Gastrocnemius medialis (tissue), 4 donors: Measurements from ENCODE around the gene MRPL48. TPM values are rescaled to one million over a fixed set of nuclear protein-coding genes. Genes with fewer than 3 reads are reported as not detected.

Experiments used
- ATAC-seq, 2 donors: fragments of 150-250 bp; one replicate each; pipeline ENCODE4 v1.9.1; 2016
- DNase-seq, 2 donors: peaks; one replicate each; pipeline ENCODE4 v3.0.0-alpha.2; 2019
- H3K27ac ChIP-seq, 4 donors: fragments of 200-600 bp; sonication (generic); 1 replicate in 1 of 4; 2 replicates in 3 of 4; pipeline ENCODE4 v1.5.1; 2016 to 2018; ENCODE audit warnings: mild to moderate bottlenecking in 2 of 4, moderate library complexity in 1 of 4
- H3K27me3 ChIP-seq, 3 donors: fragments of 200-600 bp; sonication (generic) in 2 of 3; 1 replicate in 1 of 3; 2 replicates in 2 of 3; pipeline versions ENCODE4 v1.5.1 to v1.6.0; 2016 to 2019; ENCODE audit warnings: mild to moderate bottlenecking in 1 of 3, moderate library complexity in 1 of 3
- H3K36me3 ChIP-seq, 2 donors: fragments of 200-600 bp; sonication (generic) in 1 of 2; one replicate each; pipeline ENCODE4 v1.5.1; 2017 to 2018
- H3K4me1 ChIP-seq, 2 donors: fragments of 200-600 bp; sonication (generic) in 1 of 2; one replicate each; pipeline ENCODE4 v1.5.1; 2016 to 2017; ENCODE audit warnings: mild to moderate bottlenecking in 2 of 2
- H3K4me3 ChIP-seq, 4 donors: fragments of 200-600 bp; sonication (generic) in 3 of 4; 1 replicate in 1 of 4; 2 replicates in 3 of 4; pipeline ENCODE4 v1.5.1; 2016 to 2019; ENCODE audit warnings: mild to moderate bottlenecking in 2 of 4
- H3K9me3 ChIP-seq, 3 donors: fragments of 200-600 bp; sonication (generic) in 2 of 3; 1 replicate in 1 of 3; 2 replicates in 2 of 3; pipeline ENCODE4 v1.5.1; 2016 to 2019
- CTCF ChIP-seq, 5 experiments: fragments of 450-650 bp in 3 of 5; fragments of 200-600 bp in 2 of 5; sonication (generic) in 2 of 5; IDR thresholded peaks in 4 of 5; conservative IDR thresholded peaks in 1 of 5; 1 replicate in 4 of 5; 2 replicates in 1 of 5; pipeline ENCODE4 v1.5.1; 2016 to 2019; ENCODE audit warnings: antibody characterized with exemption in 5 of 5, mild to moderate bottlenecking in 3 of 5, moderate library complexity in 3 of 5
- POLR2A ChIP-seq, 2 donors: fragments of 450-650 bp; IDR thresholded peaks; one replicate each; pipeline ENCODE4 v1.6.1; 2017; ENCODE audit warnings: antibody characterized with exemption in 2 of 2, mild to moderate bottlenecking in 2 of 2, moderate library complexity in 2 of 2
- in situ Hi-C, 4 donors: fragments of 200-750 bp; cut with MboI; loops; one replicate each; pipeline versions ENCODE4 v1.15.0 to v1.8.0; 2017; ENCODE audit warnings: low sequenced_read_pairs in 4 of 4
- intact Hi-C: fragments of 100-400 bp; cut with DNase I; formaldehyde crosslinking; loops from one replicate; pipeline ENCODE4 v1.15.1; 2023; ENCODE audit warnings: low total_unique reads
- total RNA-seq, 4 donors: library from RNA; depleted of rRNA; stranded (reverse); fragments of >200 nt; gene quantifications; one replicate each; pipeline versions ENCODE4 v1.1.0 to v1.2.3, GENCODE V29; 2016

The MRPL48 gene
- total RNA-seq, 4 donors from 2014 or later, result 9.0 to 29.1 (median 13.4) TPM

- no peak for DNase-seq
- no peak for ATAC-seq
- in situ Hi-C loops, result no loop called here
Measured at GRCh38 chr11:73838443-73839122, 50.9 kb downstream of the MRPL48 start.

GRCh38 chr11:73839123-73839457 is 51.4 kb downstream of the MRPL48 start:
- in situ Hi-C loops, result no loop called here
- DNase-seq (no peak), ATAC-seq (no peak)

More at GRCh38 chr11:73838443-73839122, 50.9 kb downstream of the MRPL48 start:
- intact Hi-C loops, result no loop called here
- H3K4me1 ChIP-seq, result no peaks in the 10 kb centered on the region
- no peaks in the 10 kb centered on the region for H3K27me3 ChIP-seq
- no peaks in the 10 kb centered on the region for H3K36me3 ChIP-seq
- no peaks in the 10 kb centered on the region for H3K9me3 ChIP-seq
- no peak overlapping the region for H3K4me3 ChIP-seq
- H3K27ac ChIP-seq, result no peak overlapping the region
- no peak for TF ChIP-seq POLR2A (IDR thresholded peaks at IDR 0.05)
- TF ChIP-seq CTCF (IDR thresholded peaks at IDR 0.05 in 4 of 5, conservative IDR thresholded peaks at IDR 0.05 in 1 of 5), result no peak

GRCh38 chr11:73851046-73851764 is 63.5 kb downstream of the MRPL48 start:
- no peaks in the 10 kb centered on the region for H3K9me3 ChIP-seq
- no peak overlapping the region for H3K27ac ChIP-seq
- no peaks in the 10 kb centered on the region for H3K4me1 ChIP-seq
- ATAC-seq (no peak), DNase-seq (no peak)
- no peaks in the 10 kb centered on the region for H3K36me3 ChIP-seq
- intact Hi-C loops (no loop called here), in situ Hi-C loops (no loop called here)
- no peaks in the 10 kb centered on the region for H3K27me3 ChIP-seq
- TF ChIP-seq POLR2A (IDR thresholded peaks at IDR 0.05) (no peak), CTCF (IDR thresholded peaks at IDR 0.05 in 4 of 5, conservative IDR thresholded peaks at IDR 0.05 in 1 of 5) (no peak)
- no peak overlapping the region for H3K4me3 ChIP-seq

More at GRCh38 chr11:73839123-73839457, 51.4 kb downstream of the MRPL48 start:
- H3K27me3 ChIP-seq, result no peaks in the 10 kb centered on the region
- intact Hi-C loops, result no loop called here
- H3K4me1 ChIP-seq, result no peaks in the 10 kb centered on the region
- no peaks in the 10 kb centered on the region for H3K36me3 ChIP-seq
- no peak overlapping the region for H3K4me3 ChIP-seq
- H3K9me3 ChIP-seq, result no peaks in the 10 kb centered on the region
- no peak overlapping the region for H3K27ac ChIP-seq
- TF ChIP-seq POLR2A (IDR thresholded peaks at IDR 0.05) (no peak), CTCF (IDR thresholded peaks at IDR 0.05 in 4 of 5, conservative IDR thresholded peaks at IDR 0.05 in 1 of 5) (no peak)

- intact Hi-C loops, result no loop called here
- H3K27me3 ChIP-seq, result no peaks in the 10 kb centered on the region
- H3K9me3 ChIP-seq, result no peaks in the 10 kb centered on the region
- no peak overlapping the region for H3K4me3 ChIP-seq
- DNase-seq (no peak), ATAC-seq (no peak)
- no peak overlapping the region for H3K27ac ChIP-seq
- in situ Hi-C loops, result no loop called here
- no peak for TF ChIP-seq POLR2A (IDR thresholded peaks at IDR 0.05)
- TF ChIP-seq CTCF (IDR thresholded peaks at IDR 0.05 in 4 of 5, conservative IDR thresholded peaks at IDR 0.05 in 1 of 5), result no peak
- no peaks in the 10 kb centered on the region for H3K4me1 ChIP-seq
- no peaks in the 10 kb centered on the region for H3K36me3 ChIP-seq
Measured at GRCh38 chr11:73852049-73852448, 64.4 kb downstream of the MRPL48 start.
